DMS79 treated with DMSO at 0.1 percent for 48 hours (cell line): ENCODE data around the gene RTBDN.
"Not testable (repeated sequence)": the region's sequence is repeated elsewhere in the genome, so short reads cannot be mapped to it uniquely, and the experiment has no call there.

Source experiments
- DNase-seq: peaks from one replicate; lab custom pipeline; 2025; lab: John Stamatoyannopoulos, UW

The RTBDN gene

DNA sequence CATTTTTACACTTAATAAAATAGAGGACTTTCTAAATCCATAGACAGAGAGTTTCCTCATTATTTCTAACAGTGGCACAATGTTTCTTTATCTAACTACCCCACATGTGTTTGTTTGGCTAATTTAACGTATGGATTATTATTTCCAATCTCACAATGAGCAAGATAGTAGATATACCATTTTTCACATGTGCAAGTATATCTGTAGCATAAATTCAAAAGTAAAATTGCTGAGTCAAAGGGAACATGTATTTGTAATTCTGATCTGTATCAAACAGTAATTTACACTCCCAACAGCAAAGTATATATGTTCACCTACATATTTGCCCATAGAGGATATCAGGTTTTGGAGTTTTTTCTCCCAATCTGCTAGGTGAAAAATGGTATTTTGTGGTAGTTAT, 22.3 kb upstream of the RTBDN start:
- DNase-seq: no peak

DNA sequence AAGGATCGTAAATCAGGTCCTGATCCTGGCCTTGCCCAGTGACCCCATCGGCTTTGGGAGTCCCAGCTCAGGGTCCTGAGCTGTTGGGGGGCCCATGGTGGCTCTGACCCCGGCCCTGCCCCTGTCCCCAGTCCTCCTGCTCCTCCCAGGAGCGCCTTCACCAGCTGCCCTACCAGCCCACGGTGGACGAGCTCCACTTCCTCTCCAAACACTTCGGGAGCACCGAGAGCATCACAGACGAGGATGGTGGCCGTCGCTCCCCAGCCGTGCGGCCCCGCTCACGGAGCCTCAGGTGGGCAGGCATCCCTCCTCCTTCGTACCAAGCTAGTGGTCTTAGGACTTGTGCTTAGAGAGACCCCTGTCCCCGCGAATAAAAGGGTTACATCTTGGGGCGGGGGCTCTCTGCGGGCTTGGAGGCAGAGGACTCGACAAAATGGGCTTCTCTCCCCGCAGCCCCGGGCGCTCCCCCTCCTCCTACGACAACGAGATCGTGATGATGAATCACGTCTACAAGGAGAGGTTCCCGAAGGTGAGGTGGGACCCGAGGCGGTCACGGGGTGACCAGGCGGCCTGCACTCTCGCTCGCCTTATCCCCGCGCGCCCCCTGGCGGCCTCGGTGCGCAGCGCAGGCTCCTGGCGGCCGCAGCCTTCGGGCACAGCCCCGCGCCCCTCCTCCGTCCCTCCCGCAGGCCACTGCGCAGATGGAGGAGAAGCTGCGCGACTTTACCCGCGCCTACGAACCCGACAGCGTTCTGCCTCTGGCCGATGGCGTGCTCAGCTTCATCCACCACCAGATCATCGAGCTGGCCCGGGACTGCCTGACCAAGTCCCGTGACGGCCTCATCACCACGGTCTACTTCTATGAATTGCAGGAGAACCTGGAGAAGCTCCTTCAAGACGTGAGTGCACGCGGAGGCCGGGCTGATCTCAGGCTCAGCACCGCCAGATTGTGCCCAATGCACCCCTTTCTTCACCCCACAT, 13.1 kb upstream of the RTBDN start:
- peak; percentile 79 for DNase-seq

DNA sequence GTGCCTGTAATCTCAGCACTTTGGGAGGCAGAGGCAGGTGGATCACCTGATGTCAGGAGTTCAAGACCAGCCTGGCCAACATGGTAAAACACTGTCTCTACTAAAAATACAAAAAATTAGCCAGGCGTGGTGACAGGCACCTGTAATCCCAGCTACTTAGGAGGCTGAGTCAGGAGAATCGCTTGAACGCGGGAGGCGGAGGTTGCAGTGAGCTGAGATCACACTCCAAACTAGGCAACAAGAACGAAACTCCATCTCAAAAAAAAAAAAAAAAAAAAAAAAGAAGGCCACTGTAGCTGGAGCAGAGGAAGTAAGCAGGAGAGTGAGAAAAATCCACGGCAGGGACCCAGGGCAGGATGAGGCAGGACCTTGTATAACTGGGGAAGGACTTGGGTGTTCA, 12.2 kb upstream of the RTBDN start:
- not testable (repeated sequence) for DNase-seq

DNA sequence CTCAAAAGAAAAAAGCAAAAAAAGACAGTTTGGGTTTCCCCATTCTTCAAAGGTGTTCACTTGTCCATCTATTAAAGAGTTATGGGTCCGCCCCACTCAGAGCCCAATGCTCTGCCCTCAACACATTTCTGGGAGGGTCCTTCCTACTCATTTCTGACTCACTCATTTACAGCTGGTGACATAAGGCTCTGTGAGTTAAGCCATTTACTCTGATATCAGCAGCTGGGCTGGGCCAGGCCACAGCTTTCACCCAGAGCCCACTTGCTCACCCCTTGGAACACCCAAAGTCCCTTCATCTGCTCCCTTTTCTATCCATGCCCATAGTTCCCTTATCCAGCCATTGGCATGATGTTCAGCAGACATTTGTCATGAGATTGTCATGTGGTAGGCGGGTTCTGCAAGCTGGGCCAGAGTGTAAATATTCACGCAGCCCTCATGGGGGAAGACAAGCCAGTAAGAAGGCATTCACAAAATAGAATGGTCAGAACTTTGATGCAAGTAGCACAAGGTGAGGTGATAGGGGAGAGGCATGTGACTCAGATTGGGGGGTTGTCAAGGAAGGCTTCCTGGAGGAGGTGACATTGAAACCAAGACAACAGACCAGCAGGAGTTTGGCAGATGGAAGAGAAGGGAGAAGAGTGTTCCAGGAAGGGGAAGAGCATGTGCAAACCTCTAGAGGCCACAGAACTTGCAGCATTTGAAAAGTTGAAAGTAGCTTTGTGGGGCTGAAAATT, 9.8 kb upstream of the RTBDN start:
- DNase-seq: no peak

DNA sequence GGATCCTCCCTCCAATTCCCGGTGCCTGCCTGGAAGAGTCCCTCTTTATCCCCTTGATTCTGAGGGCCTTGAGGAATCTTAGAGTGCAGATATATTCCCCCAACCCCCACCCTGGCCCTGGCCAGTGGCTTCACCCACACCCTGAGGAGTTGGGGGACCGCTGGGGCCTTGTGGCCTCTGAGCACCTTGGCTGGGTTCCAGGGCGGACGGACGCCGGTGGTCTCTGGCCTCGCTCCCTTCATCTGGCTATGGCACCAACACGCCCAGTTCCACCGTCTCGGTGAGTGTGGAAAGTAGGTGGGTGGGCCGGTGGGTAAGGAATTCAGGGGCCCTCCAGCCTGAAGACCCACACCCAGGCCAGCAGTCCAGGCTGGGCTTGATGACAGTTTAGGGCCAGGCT, 8.9 kb upstream of the RTBDN start:
- no peak for DNase-seq

DNA sequence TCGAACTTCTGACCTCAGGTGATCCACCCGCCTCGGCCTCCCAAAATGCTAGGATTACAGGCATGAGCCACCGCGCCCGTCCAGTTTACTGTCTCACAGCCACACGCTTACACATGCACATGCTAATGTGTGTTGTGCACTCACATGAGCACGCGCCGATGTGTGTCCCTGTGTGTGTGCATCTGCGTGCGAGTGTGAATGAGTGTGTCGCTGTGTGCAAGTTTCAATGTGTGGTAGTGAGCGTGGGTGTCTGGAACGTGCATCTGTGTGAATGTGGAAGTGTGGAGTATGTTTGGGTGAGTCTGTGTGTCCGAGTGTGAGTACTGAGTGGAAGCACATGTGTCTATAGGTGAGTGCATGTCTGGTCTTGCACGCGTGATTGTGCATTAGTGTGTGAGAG, 8.1 kb upstream of the RTBDN start:
- no peak for DNase-seq

DNA sequence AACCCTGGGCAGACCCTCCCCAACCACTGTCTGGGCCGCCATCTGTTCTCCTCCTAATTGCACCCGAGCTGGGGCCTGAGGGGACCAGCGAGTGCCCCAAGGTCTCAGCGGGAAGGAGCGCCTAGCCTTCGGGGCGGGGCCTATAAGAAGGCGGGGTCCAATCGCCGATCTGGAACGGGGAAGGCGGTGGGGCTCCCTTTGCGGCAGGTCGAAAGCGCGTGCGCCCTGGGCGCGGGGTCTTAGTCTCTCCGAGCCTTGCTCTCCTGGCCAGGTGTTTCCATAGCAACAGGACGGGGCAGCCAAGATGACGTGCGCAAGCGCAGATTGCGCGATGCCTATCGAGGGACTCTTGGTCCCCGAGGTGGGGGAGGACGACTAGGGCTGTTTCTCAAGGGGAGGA, 6.7 kb upstream of the RTBDN start:
- no peak for DNase-seq

DNA sequence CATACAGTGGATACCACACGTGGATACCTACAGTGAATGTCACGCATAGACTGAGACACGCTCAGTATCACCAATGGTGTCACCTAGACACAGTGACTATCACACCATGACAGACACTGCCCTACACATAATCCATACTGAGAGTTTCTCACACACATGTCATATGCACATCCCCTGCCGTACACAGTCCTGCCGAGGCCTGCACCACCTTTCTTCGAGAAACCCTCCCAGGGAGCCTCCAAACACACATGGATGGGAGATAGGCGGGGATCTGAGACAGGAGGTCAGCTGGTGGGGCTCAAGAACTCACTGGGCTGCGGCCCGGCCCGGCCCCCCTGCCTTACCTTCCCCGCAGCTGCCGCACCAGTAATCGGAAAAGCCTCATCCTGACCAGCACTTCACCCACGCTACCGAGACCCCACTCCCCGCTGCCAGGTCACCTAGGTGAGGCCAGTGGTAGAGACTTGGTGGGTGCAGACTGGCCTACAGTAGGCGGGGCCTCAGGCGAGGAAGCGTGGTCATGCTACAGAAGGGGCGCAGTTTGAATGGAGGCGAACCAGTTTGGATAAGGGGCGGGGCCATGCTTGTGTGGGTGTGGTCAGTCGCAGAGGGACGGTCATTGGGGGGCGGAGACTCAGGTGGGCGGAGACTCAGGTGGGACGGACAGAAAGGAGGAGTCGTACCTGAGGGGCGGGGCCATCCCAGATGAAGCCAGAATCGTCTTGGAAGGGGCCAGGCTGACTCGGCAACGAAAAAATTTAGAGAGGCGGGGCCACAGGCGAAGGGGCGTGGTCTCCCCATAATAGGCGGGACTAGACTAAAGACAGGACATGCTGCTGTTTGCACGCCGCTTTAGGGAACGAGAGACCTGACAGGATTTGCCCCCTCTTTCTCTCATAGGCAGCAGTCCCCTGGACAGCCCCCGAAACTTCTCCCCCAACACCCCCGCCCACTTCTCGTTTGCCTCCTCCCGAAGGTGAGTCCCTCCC, 6.0 kb upstream of the RTBDN start:
- no peak for DNase-seq

DNA sequence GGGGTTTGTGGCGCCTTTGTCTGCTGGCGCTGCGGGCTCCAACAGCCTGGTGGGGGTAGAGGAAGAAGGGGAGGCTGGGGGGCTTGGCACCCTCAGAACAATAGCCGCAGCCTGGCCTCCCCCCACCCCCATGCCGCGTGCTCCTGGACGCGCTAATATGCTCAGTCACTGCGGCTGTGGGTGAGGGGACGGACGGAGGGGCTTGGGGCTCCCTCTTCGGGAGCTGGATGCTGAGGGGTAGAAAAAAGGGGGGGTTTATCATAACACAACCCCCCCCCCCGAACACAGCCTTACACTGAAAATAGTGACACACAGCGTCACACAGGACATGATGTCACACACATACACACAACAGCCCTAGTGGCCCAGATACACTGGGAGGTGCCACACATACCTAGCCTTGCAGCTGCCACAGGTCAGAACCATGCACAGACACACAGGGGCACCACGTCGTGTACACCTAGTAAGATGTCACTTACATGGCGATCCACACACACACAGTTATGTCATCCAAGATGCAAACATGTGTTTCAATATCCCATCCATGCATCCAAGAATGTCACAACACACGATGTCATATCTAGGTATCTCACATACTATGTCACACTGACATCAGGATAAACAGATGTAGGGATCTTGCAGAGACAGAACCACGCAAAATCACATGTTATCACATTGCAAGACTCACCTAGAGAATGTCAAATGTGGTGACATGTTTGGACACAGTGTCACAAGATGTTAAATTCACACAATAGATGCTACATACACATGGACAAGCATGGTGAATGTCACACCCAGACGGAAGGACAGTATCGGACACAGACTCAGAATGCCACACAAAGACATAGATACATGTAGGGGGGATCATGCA, 4.7 kb upstream of the RTBDN start:
- no peak for DNase-seq

DNA sequence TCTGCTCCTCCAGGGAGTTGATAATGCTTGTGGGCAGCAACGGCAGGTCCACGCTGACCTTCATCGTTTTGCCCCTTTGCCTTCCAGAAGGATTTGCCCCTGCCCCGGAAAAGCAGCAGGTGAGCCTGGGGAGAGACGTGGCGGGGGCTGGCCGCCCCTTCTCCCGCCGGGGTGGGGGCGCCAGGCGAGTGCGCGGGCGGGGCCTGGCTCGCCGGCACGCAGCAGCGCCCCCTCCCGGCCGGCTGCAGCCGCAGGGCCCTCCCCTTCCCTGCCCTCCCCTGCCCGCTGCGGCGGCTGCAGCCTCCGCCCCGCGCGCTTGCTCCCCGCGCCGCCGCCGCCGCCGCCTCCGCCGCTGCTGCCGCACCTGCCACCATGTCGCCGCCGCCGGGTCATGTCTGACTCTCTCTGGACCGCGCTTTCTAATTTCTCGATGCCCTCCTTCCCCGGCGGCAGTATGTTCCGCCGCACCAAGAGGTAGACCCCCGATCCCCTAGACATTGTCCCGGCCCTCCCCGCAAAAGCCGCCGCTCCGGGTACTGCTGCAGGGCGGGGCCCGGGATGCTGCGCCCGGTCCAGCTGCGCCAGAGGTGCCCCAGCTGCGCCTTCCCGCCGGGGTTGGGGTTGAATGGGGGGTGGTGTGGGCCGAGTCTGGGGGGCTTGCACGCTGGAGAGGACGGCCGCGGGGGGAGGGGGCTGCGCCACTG, 4.0 kb upstream of the RTBDN start, which contains the start of gene MAST1:
Gene MAST1, plus strand, starts transcription at position 334 of the 704 bp plus-strand sequence. Its CDS starts 58 bp downstream, at position 392.
- peak; percentile 76 for DNase-seq

DNA sequence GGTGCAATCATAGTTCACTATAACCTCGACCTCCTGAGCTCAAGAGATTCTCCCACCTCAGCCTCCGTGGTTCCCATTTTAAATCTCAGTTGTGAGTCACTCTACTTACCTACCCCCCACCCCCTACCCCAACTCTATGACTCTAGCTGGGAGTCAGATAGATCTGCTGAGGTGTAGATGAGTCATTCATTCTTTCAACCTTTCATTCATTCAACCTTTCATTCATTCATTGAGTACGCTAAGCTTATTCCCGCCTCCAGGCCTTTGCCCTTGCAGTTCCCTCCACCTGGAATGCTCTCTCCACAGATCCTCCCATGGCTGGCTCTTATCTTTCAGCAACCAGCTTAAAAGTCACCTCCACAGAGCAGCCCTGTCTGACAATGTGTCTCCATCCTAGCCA, 2.8 kb upstream of the RTBDN start:
- no peak for DNase-seq

DNA sequence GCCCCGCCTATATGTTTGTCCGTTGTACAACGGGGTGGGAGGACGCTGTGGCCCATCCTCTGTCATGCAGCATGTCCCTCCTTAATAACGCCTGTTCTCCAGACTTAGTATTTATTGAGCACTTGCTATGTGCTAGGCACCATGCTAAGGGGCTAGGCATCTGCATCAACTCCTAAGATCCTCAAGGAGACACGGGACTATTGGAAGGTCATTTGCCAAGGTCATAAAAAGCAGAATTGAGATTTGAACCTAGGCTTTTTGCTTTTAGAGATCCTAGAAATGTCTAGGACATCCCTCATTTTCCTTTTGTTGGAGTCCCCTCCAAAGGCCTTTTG, 2.1 kb upstream of the RTBDN start:
- no peak for DNase-seq

DNA sequence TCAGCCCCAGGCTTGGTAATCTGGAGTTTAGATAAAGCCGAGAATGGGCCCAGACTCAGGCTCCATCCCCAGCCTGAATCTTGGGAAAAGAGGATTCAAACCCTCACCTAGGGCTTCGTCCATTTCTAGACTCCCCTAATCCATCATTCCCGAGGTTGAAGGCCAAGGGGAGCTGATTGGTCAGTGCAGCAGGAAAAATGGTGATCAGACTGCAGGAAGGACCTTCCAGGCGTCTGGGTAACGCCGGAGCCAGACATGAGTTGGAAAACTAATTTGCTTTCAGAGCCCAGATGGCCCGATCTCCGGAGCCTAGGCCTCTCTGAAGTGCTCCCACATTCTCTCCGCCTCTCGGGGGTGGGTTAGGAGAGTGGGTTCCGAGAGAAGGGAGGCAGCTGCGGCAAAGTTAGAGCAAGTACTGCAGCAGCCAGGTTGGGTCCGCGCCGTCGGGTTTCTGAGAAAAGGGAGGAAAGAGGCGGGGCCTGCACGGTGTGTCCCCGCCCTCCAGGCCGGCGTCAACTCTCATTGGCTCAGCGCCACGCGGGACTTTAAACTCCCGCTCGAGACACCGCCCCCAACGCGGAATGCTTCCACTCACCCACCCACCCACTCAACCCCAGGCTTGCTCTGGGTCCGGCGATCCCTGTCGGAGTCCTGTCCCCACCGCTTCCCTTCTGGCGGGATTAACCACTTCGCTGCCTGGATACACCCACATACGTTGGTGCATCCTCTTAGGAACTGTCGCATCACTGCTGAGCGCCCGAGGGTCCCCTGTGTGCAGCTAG, 788 bp upstream of the RTBDN start:
- no peak for DNase-seq

DNA sequence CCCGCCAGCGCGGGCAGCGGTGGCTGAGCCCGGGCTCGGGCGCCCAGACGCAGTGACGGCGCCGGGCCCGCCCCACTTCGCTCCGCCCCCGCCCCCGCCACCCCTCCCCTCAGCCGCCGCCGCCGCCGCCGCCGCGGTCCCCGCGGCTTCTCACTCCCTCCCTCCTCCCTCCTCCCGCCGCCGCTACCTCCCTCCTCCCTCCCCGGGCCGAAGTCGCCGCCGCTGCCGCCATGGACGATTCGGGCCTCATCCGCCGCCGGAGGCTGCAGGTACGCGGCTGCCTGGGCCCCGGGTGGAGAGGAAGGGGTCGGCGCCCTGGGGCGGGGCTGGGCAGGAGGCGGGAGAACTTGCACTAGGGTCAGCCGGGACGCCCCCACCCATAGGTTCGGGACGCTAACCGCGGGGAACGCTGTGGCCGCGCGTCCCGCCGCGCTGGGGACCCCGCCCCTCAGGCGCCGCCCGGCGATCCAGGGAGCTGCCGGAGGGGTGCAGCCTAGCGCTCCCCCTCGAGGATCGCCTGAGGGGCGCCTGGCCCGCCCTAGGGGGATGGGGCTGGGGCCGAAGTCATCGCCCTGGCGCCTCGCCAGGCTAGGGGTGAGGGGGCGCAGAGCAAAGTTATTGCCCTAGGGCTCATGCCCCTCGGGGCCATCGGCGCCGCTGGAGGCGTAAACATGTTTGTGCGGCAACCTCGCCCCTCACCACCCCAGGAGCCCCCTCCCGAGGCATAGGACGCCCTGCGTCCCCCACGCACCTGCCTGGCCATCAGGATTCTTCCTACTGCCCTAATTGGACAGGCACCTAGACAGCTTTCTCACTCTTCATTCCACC, 427 bp downstream of the RTBDN start:
- no peak for DNase-seq

DNA sequence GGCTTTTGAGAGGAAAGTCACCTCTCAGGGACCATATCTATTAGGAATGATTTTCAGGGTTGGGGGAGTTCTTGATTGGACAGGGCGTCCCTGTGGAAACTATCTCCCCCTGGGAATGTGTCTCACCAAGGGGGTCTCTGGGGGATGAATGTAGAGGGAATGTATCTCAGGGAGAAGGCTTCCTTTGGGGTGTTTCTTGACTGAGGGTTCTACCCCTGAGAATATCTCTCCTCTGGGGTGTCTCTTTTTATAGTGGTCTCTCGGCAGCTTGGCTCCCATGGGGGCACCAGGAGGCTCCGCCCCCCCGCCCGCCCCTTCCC, 1.0 kb downstream of the RTBDN start:
- DNase-seq: peak; percentile 60

DNA sequence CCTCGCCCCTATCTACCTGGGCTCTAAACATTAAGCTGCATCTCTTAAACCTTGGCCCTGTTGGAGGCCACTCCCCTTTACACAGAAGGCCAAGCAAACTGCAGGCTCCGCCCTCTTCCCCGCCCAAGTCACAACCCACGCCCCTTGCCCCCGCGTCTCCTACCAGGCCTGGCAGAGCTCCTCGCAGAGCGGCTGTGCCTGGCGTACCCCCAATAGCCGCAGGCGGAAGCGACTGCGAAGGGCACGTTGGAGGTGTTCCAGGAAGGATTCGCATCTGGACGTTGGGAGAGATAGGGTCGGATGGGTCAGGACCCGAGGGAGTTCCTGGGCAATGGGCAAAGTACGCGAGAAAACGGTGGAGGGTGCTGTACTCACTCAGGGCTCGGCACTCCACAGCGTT, 5.9 kb downstream of the RTBDN start:
- DNase-seq: peak; percentile 83

DNA sequence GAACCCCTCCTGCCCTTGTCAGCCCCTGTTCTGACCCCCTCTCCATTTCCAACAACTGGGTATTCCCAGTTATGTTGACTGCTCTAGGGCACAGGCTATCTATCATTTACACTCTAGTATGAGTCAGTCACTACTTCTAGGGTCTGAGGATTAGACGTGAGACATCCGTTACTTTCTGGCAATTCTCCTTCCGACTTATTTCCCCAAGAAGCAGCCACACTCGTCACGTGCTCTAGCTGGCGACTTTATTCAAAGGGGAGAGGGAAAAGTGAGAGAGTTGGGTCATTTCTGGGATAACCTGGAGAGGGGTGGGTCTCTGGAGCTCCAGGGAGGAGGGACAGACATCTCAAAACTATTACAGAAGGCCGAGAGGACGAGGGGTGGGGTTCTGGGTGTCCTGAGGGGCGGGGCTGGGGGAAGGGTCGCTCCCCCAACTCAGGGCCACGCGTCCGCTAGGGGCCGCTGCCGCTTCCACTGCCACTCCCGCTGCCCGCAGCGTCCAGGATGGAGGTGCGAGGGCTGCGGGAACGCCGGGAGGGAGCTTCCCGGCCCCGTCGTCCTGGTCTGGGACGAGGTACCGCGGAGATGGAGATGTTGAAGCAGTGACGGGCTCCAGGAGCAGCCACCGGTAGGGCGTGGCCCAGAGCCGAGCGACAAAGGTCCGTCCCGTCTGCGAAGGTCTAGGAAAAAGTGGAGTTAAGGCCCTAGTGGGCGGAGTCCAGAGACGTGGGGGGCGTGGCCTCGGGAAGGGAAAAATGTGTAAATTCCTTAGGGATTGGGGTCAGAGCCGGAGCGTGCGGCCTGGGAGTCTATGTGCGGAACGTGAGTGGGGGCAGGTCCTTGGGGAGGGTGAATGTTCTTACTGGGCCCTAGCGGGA, 8.9 kb downstream of the RTBDN start:
- no peak for DNase-seq

DNA sequence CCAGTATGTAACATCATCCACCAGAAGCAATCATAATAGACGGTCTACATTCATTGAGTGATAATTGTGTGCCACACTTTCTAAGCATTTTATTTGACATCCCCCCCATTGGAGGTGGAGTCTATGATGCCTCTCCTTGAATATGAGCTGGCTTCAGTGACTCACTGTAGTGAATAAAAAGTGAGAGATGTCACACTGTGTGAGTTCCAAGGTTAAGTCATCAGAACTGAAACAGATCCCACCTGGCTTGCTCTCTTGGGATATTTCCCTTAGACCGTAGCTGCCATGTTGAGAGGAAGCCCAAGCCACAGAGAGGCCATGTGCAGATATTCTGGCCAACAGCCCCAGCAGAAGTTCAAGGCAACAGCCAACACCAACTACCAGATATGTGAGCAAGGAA, 12.6 kb downstream of the RTBDN start:
- no peak for DNase-seq
